OCI-LY1 (cell line): ENCODE measurements around the gene EEFSEC.

Experiments used
- H2AFZ ChIP-seq: fragments of 200-600 bp; sonication (generic), shearing (Covaris generic); 2 replicates; pipeline ENCODE4 v1.6.0; 2014; ENCODE audit warnings: antibody characterized with exemption, mild to moderate bottlenecking, low read length
- H3F3A ChIP-seq: fragments of 200-600 bp; sonication (generic), shearing (Covaris generic); 2 replicates; pipeline ENCODE4 v1.6.0; 2014; ENCODE audit warnings: mild to moderate bottlenecking, antibody characterized with exemption, low read length, moderate library complexity; ENCODE audit not compliant: insufficient read depth
- H3K27ac ChIP-seq: fragments of 200-600 bp; sonication (generic); 2 replicates; pipeline ENCODE4 v1.5.1; 2014; ENCODE audit warnings: low read length, mixed run types, mild to moderate bottlenecking, low read depth; ENCODE audit not compliant: poor library complexity, severe bottlenecking
- H3K27me3 ChIP-seq: fragments of 200-600 bp; sonication (generic); 2 replicates; pipeline ENCODE4 v1.6.0; 2014; ENCODE audit warnings: antibody characterized with exemption, mild to moderate bottlenecking, low read length, moderate library complexity; ENCODE audit not compliant: insufficient read depth
- H3K36me3 ChIP-seq: fragments of 200-600 bp; sonication (generic); 2 replicates; pipeline ENCODE4 v1.6.1; 2014; ENCODE audit warnings: mild to moderate bottlenecking, antibody characterized with exemption, low read length, moderate library complexity, mixed read lengths; ENCODE audit not compliant: insufficient read depth
- H3K4me1 ChIP-seq: fragments of 200-600 bp; sonication (generic); 2 replicates; pipeline ENCODE4 v1.5.1; 2014; ENCODE audit warnings: mild to moderate bottlenecking, low read length, moderate library complexity; ENCODE audit not compliant: insufficient read depth, severe bottlenecking
- H3K4me2 ChIP-seq: fragments of 200-600 bp; sonication (generic), shearing (Covaris generic); 2 replicates; pipeline ENCODE4 v1.6.1; 2014; ENCODE audit warnings: low read length
- H3K4me3 ChIP-seq: fragments of 200-600 bp; sonication (generic); 2 replicates; pipeline ENCODE4 v1.5.1; 2014; ENCODE audit warnings: low read length, low read depth, mild to moderate bottlenecking, mixed read lengths; ENCODE audit not compliant: poor library complexity, severe bottlenecking
- H3K79me2 ChIP-seq: fragments of 200-600 bp; shearing (Covaris generic); 2 replicates; pipeline ENCODE4 v1.6.1; 2016; ENCODE audit warnings: mixed run types, low read length, mixed read lengths; ENCODE audit not compliant: insufficient read depth
- H3K9ac ChIP-seq: fragments of 200-600 bp; sonication (generic), shearing (Covaris generic); 2 replicates; pipeline ENCODE4 v1.6.1; 2014; ENCODE audit warnings: mild to moderate bottlenecking, low read length, mixed read lengths
- H3K9me2 ChIP-seq: fragments of 200-600 bp; sonication (generic), shearing (Covaris generic); 2 replicates; pipeline ENCODE4 v1.6.1; 2014; ENCODE audit warnings: low read depth, mild to moderate bottlenecking, low read length, mixed read lengths
- H3K9me3 ChIP-seq: fragments of 200-600 bp; shearing (Covaris generic); 2 replicates; pipeline ENCODE4 v1.6.1; 2014; ENCODE audit warnings: low read length, mixed read lengths
- H4K20me1 ChIP-seq: fragments of 200-600 bp; sonication (generic), shearing (Covaris generic); 2 replicates; pipeline ENCODE4 v1.6.0; 2016; ENCODE audit warnings: mild to moderate bottlenecking, low read length; ENCODE audit not compliant: insufficient read depth
- CTCF ChIP-seq: fragments of 200-600 bp; sonication (generic), shearing (Covaris generic); IDR thresholded peaks from 2 replicates; pipeline ENCODE4 v1.5.1; 2017; ENCODE audit warnings: mild to moderate bottlenecking, antibody characterized with exemption, low read length, moderate library complexity, mixed read lengths
- EZH2 ChIP-seq: fragments of 200-600 bp; sonication (generic), shearing (Covaris generic); IDR thresholded peaks from 2 replicates; pipeline ENCODE4 v1.8.0; 2017; ENCODE audit warnings: borderline replicate concordance, mixed run types, mild to moderate bottlenecking, antibody characterized with exemption, low read length, moderate library complexity, mixed read lengths

Gene EEFSEC

DNA sequence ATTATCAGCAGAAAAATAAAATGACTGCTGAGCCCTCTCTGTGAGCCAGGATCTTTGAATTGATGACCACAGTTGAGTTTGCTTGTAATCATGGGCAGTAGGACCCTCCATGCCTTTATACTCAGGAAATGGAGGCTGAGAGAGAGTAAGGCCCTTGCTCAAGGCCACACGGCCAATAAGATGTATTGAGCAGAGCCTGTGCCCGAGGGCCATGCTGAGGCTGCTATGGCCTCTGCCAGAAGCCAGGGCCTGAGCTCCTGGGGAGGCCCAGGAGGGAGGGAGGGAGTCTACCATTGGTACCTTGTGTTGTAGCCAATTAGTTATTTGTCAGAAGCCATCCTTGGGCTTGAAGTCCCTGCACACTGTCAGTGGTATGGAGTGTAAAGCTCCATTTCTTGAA, 162.0 kb downstream of the EEFSEC start:
- no peak for TF ChIP-seq EZH2
- TF ChIP-seq CTCF = no peak
- Histone ChIP-seq H4K20me1 (no peaks in the 10 kb centered on the region), H3K4me3 (no peak overlapping the region), H3K36me3 (no peaks in the 10 kb centered on the region), H3K4me1 (no peaks in the 10 kb centered on the region), H3K27me3 (no peaks in the 10 kb centered on the region), H3K4me2 (no peak overlapping the region), H3F3A (no peaks in the 10 kb centered on the region), H3K9me2 (no peaks in the 10 kb centered on the region), H3K27ac (no peak overlapping the region), H3K9me3 (no peaks in the 10 kb centered on the region), H3K79me2 (no peaks in the 10 kb centered on the region), H3K9ac (no peak overlapping the region), H2AFZ (no peak overlapping the region)

DNA sequence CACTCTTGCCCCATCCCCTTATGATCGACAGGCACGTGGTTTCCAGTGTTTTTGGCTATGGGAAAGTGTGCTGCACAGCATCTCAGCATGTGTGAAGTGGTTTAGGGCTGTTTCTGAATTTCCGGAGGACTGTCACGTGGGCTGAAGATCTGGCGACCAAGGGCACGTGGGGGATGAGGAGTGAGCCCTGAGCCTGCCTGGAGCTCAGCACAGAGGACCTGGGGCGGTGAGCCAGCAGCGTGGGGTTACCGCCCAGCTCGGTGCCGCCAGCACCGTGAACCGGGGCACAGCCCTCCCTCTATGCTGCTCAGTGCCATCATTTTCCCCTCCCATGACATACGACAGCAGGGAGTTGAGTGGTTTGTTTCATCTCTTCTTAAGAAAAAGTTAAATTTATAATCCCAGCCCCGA, 163.2 kb downstream of the EEFSEC start:
- Histone ChIP-seq H3K36me3 (no peaks in the 10 kb centered on the region), H4K20me1 (no peaks in the 10 kb centered on the region), H3F3A (no peaks in the 10 kb centered on the region), H2AFZ (no peak overlapping the region), H3K9ac (no peak overlapping the region), H3K4me3 (no peak overlapping the region), H3K9me2 (no peaks in the 10 kb centered on the region), H3K4me1 (no peaks in the 10 kb centered on the region), H3K79me2 (no peaks in the 10 kb centered on the region), H3K4me2 (no peak overlapping the region), H3K9me3 (no peaks in the 10 kb centered on the region), H3K27me3 (no peaks in the 10 kb centered on the region), H3K27ac (no peak overlapping the region)
- TF ChIP-seq EZH2 = no peak
- TF ChIP-seq CTCF = no peak

GRCh38 chr3:128317101-128317697, 163.9 kb downstream of the EEFSEC start:
- Histone ChIP-seq H3K36me3 (no peaks in the 10 kb centered on the region), H3K9ac (no peak overlapping the region), H3K4me1 (no peaks in the 10 kb centered on the region), H3K27me3 (no peaks in the 10 kb centered on the region), H4K20me1 (no peaks in the 10 kb centered on the region), H3K27ac (no peak overlapping the region), H3K79me2 (no peaks in the 10 kb centered on the region), H3F3A (no peaks in the 10 kb centered on the region), H3K4me2 (no peak overlapping the region), H3K4me3 (no peak overlapping the region), H2AFZ (no peak overlapping the region), H3K9me3 (no peaks in the 10 kb centered on the region), H3K9me2 (no peaks in the 10 kb centered on the region)
- no peak for TF ChIP-seq EZH2
- no peak for TF ChIP-seq CTCF
